ENCODE results near the gene CEP68. TPM values are rescaled to one million over a fixed set of nuclear protein-coding genes. Genes with fewer than 3 reads are reported as not detected.

Gene CEP68
- total RNA-seq, 4 donors from 2014 or later = 17.5 to 53.4 (median 27.6) TPM

DNA sequence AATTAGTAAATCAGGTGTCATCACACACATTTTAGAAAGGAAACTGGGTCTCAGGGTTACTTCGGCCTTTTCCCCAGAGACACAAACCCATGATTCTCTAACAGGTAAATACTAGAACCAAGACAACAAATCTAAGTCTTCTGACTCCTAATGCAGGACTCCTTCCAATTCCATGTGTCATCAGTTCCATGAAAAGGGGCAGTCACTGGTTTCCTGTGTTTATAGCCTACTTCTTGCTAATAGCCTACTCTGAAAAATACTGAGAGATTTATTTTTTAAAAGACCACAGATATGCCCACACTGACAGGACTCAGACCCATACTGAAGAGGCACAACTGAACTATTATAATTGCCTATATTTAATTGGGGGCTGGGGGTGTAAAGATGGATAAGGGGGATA, 40.7 kb downstream of the CEP68 start:
- no peaks in the 10 kb centered on the region for H3K27me3 ChIP-seq
- WGBS = 96% methylated on average over 1 of the region's 1 CpG
- no peak overlapping the region for H3K27ac ChIP-seq
- DNase-seq (ENCODE audit: low spot score in 2 of 2) = no peak
- no peaks in the 10 kb centered on the region for H3K4me1 ChIP-seq
- H3K36me3 ChIP-seq = peaks cover 83% of the 10 kb centered on the region
- no peak overlapping the region for H3K4me3 ChIP-seq
- no peak for TF ChIP-seq POLR2A (IDR thresholded peaks at IDR 0.05)
- TF ChIP-seq EP300 (IDR thresholded peaks at IDR 0.05) = no peak
- no peak for TF ChIP-seq POLR2AphosphoS5 (IDR thresholded peaks at IDR 0.05)
- TF ChIP-seq, protein P1, sequence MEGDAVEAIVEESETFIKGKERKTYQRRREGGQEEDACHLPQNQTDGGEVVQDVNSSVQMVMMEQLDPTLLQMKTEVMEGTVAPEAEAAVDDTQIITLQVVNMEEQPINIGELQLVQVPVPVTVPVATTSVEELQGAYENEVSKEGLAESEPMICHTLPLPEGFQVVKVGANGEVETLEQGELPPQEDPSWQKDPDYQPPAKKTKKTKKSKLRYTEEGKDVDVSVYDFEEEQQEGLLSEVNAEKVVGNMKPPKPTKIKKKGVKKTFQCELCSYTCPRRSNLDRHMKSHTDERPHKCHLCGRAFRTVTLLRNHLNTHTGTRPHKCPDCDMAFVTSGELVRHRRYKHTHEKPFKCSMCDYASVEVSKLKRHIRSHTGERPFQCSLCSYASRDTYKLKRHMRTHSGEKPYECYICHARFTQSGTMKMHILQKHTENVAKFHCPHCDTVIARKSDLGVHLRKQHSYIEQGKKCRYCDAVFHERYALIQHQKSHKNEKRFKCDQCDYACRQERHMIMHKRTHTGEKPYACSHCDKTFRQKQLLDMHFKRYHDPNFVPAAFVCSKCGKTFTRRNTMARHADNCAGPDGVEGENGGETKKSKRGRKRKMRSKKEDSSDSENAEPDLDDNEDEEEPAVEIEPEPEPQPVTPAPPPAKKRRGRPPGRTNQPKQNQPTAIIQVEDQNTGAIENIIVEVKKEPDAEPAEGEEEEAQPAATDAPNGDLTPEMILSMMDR (IDR thresholded peaks at IDR 0.05) = no peak
- no peaks in the 10 kb centered on the region for H3K9me3 ChIP-seq

DNA sequence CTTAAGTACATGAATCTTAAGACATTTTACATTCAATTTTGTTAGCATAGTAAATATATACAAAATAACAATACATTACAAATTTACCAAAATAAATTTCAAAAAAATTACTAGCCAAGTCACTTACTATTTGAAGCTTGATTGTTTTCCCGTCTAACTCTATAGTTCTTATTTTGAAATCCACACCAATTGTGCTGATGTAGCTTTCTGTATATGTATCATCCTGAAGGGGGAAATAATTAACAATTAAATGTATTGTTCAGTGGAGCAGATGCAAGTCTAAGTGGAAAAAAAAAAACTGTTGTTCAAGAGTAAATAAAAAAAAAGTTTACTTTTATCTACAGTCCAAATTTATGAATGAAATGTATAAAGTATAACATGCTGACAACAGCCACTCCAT, 41.6 kb downstream of the CEP68 start:
- no peaks in the 10 kb centered on the region for H3K9me3 ChIP-seq
- no peak overlapping the region for H3K4me3 ChIP-seq
- 39% methylated on average over 1 of the region's 1 CpG for WGBS
- no peak for TF ChIP-seq POLR2A (IDR thresholded peaks at IDR 0.05)
- no peak for TF ChIP-seq POLR2AphosphoS5 (IDR thresholded peaks at IDR 0.05)
- TF ChIP-seq, protein P1 (IDR thresholded peaks at IDR 0.05) = no peak
- no peak for TF ChIP-seq EP300 (IDR thresholded peaks at IDR 0.05)
- H3K36me3 ChIP-seq = peaks cover 79% of the 10 kb centered on the region
- peaks cover 2% of the 10 kb centered on the region for H3K4me1 ChIP-seq
- no peak for DNase-seq (ENCODE audit: low spot score in 2 of 2)
- no peak overlapping the region for H3K27ac ChIP-seq
- H3K27me3 ChIP-seq = no peaks in the 10 kb centered on the region

DNA sequence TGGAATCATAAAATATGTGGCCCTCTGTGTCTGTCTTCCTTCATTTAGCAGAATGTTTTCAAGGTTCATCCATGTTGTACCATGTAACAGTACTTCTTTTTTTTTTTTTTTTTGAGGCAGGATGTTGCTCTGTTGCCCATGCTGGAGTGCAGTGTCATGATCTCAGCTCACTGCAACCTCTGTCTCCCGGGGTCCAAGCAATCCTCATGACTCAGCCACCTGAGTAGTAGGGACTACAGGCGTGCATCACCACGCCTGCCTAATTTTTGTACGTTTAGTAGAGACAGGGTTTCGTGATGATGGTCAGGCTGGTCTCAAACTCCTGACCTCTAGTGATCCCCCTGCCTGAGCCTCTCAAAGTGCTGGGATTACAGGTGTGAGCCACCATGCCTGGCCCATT, 42.5 kb downstream of the CEP68 start:
- no peak for DNase-seq (ENCODE audit: low spot score in 2 of 2)
- no peaks in the 10 kb centered on the region for H3K9me3 ChIP-seq
- H3K27ac ChIP-seq = no peak overlapping the region
- peaks cover 79% of the 10 kb centered on the region for H3K36me3 ChIP-seq
- 93% methylated on average over 5 of the region's 5 CpGs for WGBS
- H3K4me1 ChIP-seq = peaks cover 2% of the 10 kb centered on the region
- H3K27me3 ChIP-seq = no peaks in the 10 kb centered on the region
- no peak overlapping the region for H3K4me3 ChIP-seq
- TF ChIP-seq EP300 (IDR thresholded peaks at IDR 0.05) (no peak), POLR2AphosphoS5 (IDR thresholded peaks at IDR 0.05) (no peak), POLR2A (IDR thresholded peaks at IDR 0.05) (no peak)
- TF ChIP-seq, protein P1 (IDR thresholded peaks at IDR 0.05) = no peak

DNA sequence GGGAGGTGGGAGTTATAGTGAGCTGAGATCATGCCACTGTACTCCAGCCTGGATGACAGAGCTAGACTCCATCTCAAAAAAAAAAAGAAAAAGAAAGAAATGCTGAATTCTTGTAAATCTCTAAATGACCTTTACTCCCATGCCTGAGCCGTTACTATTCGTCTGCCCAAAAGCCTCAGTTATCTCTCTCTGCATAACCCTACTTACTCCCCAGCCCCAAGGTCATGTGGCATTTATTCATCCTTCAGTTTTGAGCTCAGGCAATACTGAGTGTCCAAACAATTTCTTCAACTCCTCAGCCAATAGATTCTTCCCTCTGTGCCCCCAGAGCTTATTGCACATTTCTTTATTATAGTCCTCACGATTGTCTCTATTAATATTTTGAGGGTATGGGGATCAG, 44.9 kb downstream of the CEP68 start:
- no peak for DNase-seq (ENCODE audit: low spot score in 2 of 2)
- H3K4me1 ChIP-seq = peaks cover 2% of the 10 kb centered on the region
- no peaks in the 10 kb centered on the region for H3K9me3 ChIP-seq
- peaks cover 63% of the 10 kb centered on the region for H3K36me3 ChIP-seq
- H3K27ac ChIP-seq = no peak overlapping the region
- WGBS = 79% methylated on average over 3 of the region's 3 CpGs
- TF ChIP-seq POLR2AphosphoS5 (IDR thresholded peaks at IDR 0.05) (no peak), POLR2A (IDR thresholded peaks at IDR 0.05) (no peak), EP300 (IDR thresholded peaks at IDR 0.05) (no peak)
- H3K4me3 ChIP-seq = no peak overlapping the region
- H3K27me3 ChIP-seq = no peaks in the 10 kb centered on the region

DNA sequence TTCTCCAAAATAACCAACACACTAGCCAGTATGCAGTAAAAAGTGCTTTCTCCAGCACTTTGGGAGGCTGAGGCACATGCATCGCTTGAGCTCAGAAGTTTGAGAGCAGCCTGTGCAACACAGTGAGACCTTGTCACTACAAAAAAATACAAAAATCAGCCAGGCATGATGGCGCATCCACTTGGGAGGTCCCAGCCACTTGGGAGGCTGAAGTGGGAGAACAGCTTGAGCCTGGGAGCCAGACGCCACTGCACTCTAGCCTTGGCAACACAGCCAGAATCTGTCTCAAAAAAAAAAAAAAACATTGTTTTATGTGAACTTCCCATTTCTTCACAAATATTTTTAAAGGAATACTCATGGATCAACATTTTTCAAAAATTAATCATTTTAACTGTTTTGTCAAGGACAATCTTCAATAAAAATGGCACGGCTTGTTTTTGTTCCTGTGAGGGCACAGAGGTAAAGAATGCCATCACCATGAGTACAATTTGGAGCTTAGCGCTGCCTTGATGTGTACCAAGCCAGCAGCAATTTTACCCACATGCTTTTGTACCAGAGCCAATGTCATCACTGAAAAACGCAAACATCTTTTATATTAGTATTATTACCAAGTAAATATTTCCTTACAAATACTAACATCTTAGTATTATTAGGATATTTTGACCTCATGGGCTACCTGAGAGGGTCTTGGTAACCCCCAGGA, 46.9 kb downstream of the CEP68 start:
- 64% methylated on average over 6 of the region's 6 CpGs for WGBS
- no peak overlapping the region for H3K27ac ChIP-seq
- H3K27me3 ChIP-seq = no peaks in the 10 kb centered on the region
- DNase-seq (ENCODE audit: low spot score in 2 of 2) = no peak
- no peak overlapping the region for H3K4me3 ChIP-seq
- TF ChIP-seq, protein P1 (IDR thresholded peaks at IDR 0.05) = no peak
- no peak for TF ChIP-seq POLR2A (IDR thresholded peaks at IDR 0.05)
- TF ChIP-seq EP300 (IDR thresholded peaks at IDR 0.05) = no peak
- TF ChIP-seq POLR2AphosphoS5 (IDR thresholded peaks at IDR 0.05) = no peak
- peaks cover 50% of the 10 kb centered on the region for H3K36me3 ChIP-seq
- H3K4me1 ChIP-seq = peaks cover 2% of the 10 kb centered on the region
- H3K9me3 ChIP-seq = no peaks in the 10 kb centered on the region
